HEK293T (cell line): Measurements from ENCODE around the gene RBP3.

Experiments
- ARNT ChIP-seq: fragments of 450-650 bp; IDR thresholded peaks from 2 replicates; pipeline ENCODE4 v1.6.1; 2017; ENCODE audit warnings: mild to moderate bottlenecking
- FOXA1 ChIP-seq: fragments of 450-650 bp; IDR thresholded peaks from 2 replicates; pipeline ENCODE4 v1.6.1; 2016; ENCODE audit warnings: mild to moderate bottlenecking
- FOXK2 ChIP-seq: fragments of 450-650 bp; IDR thresholded peaks from 2 replicates; pipeline ENCODE4 v1.6.1; 2016; ENCODE audit warnings: mild to moderate bottlenecking
- NFRKB ChIP-seq: fragments of 450-650 bp; IDR thresholded peaks from 2 replicates; pipeline ENCODE4 v1.6.1; 2016; ENCODE audit warnings: mild to moderate bottlenecking, moderate library complexity
- SP1 ChIP-seq: fragments of 450-650 bp; IDR thresholded peaks from 2 replicates; pipeline ENCODE4 v1.6.1; 2017
- SUZ12 ChIP-seq: fragments of 450-650 bp; IDR thresholded peaks from 2 replicates; pipeline ENCODE4 v1.6.1; 2016; ENCODE audit warnings: mild to moderate bottlenecking

GRCh38 chr10:47332371-47332770, 15.8 kb upstream of the RBP3 start:
- no peak for TF ChIP-seq SUZ12
- TF ChIP-seq FOXK2: no peak
- TF ChIP-seq ARNT: no peak
- no peak for TF ChIP-seq SP1
- no peak for TF ChIP-seq NFRKB
- no peak for TF ChIP-seq FOXA1
